GM12872 (cell line): ENCODE results near the gene YLPM1.

Experiments
- CTCF ChIP-seq: IDR thresholded peaks from 3 replicates; pipeline ENCODE4 v1.5.1; 2011; ENCODE audit warnings: low read depth, mild to moderate bottlenecking, low read length, moderate library complexity; ENCODE audit not compliant: insufficient read depth

The YLPM1 gene

DNA sequence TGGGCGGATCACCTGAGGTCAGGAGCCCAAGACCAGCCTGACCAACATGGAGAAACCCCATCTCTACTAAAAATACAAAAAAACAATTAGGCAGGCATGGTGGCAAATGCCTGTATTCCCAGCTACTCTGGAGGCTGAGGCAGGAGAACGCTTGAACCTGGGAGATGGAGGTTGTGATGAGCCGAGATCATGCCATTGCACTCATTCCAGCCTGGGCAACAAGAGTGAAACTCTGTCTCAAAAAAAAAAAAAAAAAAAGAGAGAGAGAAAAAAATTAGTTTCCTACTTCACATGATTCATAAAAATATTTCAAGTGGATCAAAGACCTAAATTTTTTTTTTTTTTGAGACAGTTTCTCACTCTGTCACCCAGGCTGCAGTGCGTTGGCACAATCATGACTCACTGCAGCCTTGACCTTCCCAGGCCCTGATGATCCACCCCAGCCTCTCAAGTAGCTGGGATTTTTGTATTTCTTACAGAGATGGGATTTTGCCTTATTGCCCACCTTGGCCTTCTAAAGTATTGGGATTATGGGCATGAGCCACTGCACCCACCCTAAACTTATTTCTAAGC lies 25.3 kb upstream of the YLPM1 start:
- no peak for TF ChIP-seq CTCF

DNA sequence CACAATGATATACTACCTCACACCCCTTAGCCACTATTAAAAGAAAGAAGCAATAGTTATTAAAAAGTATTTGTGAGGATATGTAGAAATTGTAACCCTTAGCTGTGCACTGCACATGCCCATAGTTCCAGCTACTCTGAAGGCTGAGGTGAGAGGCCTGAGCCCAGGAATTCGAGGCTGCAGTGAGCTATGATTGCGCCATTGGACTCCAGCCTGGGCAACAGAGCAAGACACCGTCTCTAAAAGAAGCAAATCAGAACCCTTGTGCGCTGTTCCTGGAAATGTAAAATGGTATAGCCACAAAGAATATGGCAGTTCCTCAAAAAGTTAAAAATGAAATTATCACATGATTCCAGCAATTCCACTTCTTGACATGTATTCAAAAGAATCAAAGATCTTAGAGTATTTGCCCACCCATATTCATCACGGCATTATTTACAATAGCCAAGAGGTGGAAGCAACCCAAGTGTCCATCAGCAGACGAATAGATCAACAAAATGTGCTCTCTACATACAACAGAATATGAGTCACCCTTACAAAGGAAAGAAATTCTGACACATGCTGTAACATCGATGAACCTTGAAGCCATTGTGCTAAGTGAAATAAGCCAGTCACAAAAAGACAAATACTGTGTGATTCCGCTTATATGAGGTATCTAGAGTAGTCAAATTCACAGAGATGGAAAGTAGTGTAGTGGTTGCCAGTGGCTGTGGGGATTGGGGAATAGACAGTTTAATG lies 23.7 kb upstream of the YLPM1 start:
- no peak for TF ChIP-seq CTCF

DNA sequence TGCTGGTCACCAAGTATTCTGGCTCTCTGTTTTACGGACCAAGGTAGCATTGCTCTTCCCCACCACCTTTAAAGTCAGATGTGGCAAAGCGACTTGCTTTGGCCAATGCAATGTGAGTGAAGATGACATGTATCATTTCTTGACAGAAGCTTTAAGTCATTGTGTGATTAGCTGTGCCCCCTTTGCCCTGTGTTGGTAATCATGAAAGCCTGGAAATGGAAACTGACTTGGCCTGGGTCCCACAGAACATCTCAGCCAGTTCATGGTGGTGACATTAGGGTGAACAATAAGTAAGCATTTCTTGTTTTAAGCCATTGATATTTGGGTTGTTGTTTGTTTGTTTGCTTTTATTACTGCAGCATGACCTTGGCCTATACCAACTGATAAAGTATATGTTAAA lies 15.9 kb upstream of the YLPM1 start:
- TF ChIP-seq CTCF, result no peak

- no peak for TF ChIP-seq CTCF
These were observed 9.0 kb upstream of the YLPM1 start for GRCh38 chr14:74754157-74754556.

DNA sequence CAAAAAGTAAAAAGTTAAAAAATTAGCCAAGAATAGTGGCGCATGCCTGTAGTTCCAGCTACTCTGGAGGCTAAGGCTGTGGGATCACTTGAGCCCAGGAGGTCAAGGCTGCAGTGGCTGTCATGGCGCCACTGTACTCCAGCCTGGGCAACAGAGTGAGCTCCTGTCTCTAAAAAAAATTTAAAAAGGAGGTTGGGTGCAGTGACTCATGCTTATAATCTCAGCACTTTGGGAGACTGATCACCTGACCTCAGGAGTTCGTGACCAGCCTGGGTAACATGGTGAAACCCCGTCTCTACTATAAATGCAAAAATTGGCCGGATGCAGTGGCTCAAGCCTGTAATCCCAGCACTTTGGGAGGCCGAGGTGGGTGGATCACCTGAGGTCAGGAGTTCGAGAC lies 8.2 kb upstream of the YLPM1 start:
- no peak for TF ChIP-seq CTCF

- TF ChIP-seq CTCF, result no peak
These were observed 6.8 kb upstream of the YLPM1 start for GRCh38 chr14:74756326-74756725.

GRCh38 chr14:74763803-74764531 lies 851 bp downstream of the YLPM1 start:
- TF ChIP-seq CTCF, result no peak
